HL-60 (cell line): Measurements from ENCODE around the gene SNX8.

ENCODE experiments used
- DNase-seq, 2 experiments: peaks; one replicate each; pipeline ENCODE4 v3.0.0-alpha.2; 2010 to 2020; ENCODE audit warnings: low read depth in 1 of 2, low spot score in 1 of 2
- H3K27ac ChIP-seq: fragments of 250-450 bp; sonication (Bioruptor Pico); replicated peaks from 2 replicates; pipeline ENCODE4 v1.5.1; 2020; ENCODE audit warnings: mild to moderate bottlenecking, moderate library complexity
- H3K27me3 ChIP-seq: fragments of 250-450 bp; sonication (Bioruptor Pico); 2 replicates; pipeline ENCODE4 v1.5.1; 2021; ENCODE audit warnings: mild to moderate bottlenecking, moderate library complexity; ENCODE audit not compliant: insufficient read depth, poor library complexity, severe bottlenecking
- H3K4me3 ChIP-seq: replicated peaks from 2 replicates; pipeline ENCODE4 v1.5.1; 2011; ENCODE audit warnings: mild to moderate bottlenecking, control low read depth, low read length; ENCODE audit not compliant: insufficient read depth
- GABPA ChIP-seq: IDR thresholded peaks from 2 replicates; pipeline ENCODE4 v1.6.1; 2012; ENCODE audit warnings: low read depth
- POLR2AphosphoS5 ChIP-seq: IDR thresholded peaks from 2 replicates; pipeline ENCODE4 v1.6.1; 2012; ENCODE audit warnings: low read depth
- SPI1 ChIP-seq: IDR thresholded peaks from 2 replicates; pipeline ENCODE4 v1.6.1; 2012; ENCODE audit warnings: low read depth, mild to moderate bottlenecking, borderline replicate concordance
- TF ChIP-seq, protein P1 (sequence below): IDR thresholded peaks from one replicate; pipeline ENCODE4 v1.5.1; 2011; ENCODE audit warnings: low read length, control low read depth, inconsistent platforms; ENCODE audit not compliant: insufficient read depth
- TF ChIP-seq, protein P2 (sequence below): IDR thresholded peaks from 2 replicates; pipeline ENCODE4 v1.6.1; 2012; ENCODE audit warnings: low read depth; ENCODE audit not compliant: insufficient replicate concordance

The SNX8 gene

DNA sequence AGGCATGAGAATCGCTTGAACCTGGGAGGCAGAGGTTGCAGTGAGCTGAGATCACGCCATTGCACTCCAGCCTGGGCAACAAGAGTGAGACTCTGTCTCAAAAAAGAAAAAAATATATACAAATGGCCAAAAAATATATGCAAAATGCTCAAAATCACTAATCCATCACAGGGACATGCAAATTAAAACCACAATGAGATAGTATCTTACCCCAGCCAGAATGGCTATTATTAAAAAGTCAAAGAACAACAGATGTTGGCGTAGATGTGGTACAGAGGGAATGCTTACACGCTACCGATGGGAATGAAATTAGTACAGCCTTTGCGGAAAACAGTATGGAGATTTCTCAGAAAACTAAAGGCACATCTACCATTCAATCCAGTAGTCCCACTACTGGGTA lies 17.4 kb downstream of the SNX8 start:
- no peaks in the 10 kb centered on the region for H3K27me3 ChIP-seq
- no peak for DNase-seq
- H3K27ac ChIP-seq = no peak overlapping the region
- TF ChIP-seq GABPA (no peak), POLR2AphosphoS5 (no peak), SPI1 (no peak)
- TF ChIP-seq, protein P1, sequence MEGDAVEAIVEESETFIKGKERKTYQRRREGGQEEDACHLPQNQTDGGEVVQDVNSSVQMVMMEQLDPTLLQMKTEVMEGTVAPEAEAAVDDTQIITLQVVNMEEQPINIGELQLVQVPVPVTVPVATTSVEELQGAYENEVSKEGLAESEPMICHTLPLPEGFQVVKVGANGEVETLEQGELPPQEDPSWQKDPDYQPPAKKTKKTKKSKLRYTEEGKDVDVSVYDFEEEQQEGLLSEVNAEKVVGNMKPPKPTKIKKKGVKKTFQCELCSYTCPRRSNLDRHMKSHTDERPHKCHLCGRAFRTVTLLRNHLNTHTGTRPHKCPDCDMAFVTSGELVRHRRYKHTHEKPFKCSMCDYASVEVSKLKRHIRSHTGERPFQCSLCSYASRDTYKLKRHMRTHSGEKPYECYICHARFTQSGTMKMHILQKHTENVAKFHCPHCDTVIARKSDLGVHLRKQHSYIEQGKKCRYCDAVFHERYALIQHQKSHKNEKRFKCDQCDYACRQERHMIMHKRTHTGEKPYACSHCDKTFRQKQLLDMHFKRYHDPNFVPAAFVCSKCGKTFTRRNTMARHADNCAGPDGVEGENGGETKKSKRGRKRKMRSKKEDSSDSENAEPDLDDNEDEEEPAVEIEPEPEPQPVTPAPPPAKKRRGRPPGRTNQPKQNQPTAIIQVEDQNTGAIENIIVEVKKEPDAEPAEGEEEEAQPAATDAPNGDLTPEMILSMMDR = no peak
- TF ChIP-seq, protein P2, sequence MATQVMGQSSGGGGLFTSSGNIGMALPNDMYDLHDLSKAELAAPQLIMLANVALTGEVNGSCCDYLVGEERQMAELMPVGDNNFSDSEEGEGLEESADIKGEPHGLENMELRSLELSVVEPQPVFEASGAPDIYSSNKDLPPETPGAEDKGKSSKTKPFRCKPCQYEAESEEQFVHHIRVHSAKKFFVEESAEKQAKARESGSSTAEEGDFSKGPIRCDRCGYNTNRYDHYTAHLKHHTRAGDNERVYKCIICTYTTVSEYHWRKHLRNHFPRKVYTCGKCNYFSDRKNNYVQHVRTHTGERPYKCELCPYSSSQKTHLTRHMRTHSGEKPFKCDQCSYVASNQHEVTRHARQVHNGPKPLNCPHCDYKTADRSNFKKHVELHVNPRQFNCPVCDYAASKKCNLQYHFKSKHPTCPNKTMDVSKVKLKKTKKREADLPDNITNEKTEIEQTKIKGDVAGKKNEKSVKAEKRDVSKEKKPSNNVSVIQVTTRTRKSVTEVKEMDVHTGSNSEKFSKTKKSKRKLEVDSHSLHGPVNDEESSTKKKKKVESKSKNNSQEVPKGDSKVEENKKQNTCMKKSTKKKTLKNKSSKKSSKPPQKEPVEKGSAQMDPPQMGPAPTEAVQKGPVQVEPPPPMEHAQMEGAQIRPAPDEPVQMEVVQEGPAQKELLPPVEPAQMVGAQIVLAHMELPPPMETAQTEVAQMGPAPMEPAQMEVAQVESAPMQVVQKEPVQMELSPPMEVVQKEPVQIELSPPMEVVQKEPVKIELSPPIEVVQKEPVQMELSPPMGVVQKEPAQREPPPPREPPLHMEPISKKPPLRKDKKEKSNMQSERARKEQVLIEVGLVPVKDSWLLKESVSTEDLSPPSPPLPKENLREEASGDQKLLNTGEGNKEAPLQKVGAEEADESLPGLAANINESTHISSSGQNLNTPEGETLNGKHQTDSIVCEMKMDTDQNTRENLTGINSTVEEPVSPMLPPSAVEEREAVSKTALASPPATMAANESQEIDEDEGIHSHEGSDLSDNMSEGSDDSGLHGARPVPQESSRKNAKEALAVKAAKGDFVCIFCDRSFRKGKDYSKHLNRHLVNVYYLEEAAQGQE = no peak
- no peak overlapping the region for H3K4me3 ChIP-seq

DNA sequence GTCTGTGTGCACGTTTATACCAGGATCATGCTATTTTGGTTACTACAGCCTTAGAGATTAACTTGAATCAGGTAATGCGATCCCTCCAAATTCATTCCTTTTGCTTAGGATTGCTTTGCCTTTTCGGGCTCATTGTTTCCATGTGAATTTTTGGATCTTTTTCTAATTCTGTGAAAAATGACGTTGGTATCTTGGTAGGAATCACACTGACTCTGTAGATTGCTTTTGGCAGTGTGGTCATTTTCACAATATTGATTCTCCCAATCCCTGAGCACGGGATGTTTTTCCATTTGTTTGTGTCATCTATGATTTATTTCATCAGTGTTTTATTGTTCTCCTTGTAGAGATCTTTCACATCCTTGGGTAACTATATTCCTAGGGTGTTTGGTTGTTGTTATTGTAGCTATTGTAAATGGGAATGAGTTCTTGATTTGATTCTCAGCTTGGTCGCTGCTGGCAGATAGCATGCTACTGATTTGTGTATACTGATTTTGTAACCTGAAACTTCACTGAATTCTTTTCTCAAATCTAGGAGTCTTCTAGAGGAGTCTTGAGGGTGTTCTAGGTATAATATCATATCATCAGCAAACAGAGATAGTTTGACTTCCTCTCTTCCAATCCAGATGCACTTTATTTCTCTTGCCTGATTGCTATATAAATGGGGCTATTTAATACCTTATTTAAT lies 18.2 kb downstream of the SNX8 start:
- Histone ChIP-seq H3K27me3 (no peaks in the 10 kb centered on the region), H3K27ac (no peak overlapping the region), H3K4me3 (no peak overlapping the region)
- TF ChIP-seq, protein P2 = no peak
- TF ChIP-seq, protein P1 = no peak
- TF ChIP-seq SPI1 = no peak
- no peak for TF ChIP-seq GABPA
- TF ChIP-seq POLR2AphosphoS5 = no peak
- DNase-seq = no peak

DNA sequence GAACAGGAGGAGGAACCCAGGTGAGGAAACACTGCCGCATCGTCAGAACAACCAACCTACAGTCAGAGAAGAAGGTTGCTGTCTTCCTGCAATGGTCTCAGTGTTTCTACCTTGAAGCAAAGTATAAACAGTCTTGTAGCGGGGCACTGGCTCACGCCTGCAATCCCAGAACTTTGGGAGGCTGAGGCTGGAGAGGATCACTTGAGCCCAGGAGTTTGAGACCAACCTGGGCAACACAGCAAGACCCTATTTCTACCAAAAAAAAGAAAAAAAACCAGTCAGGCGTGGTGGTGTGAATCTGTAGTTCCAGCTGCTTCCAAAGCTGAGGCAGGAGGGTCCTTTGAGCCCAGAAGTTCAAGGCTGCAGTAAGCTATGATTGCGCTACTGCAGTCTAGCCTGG lies 23.4 kb downstream of the SNX8 start:
- TF ChIP-seq, protein P2 = no peak
- TF ChIP-seq SPI1 (no peak), GABPA (no peak), POLR2AphosphoS5 (no peak)
- TF ChIP-seq, protein P1 = no peak

More for the DNA sequence above, 23.4 kb downstream of the SNX8 start:
- no peak for DNase-seq
- no peaks in the 10 kb centered on the region for H3K27me3 ChIP-seq
- H3K27ac ChIP-seq = no peak overlapping the region
- H3K4me3 ChIP-seq = no peak overlapping the region
